Testis (tissue), 2 donors: ENCODE data around the gene SLC41A1.

Experiments
- CTCF ChIP-seq, 3 experiments: fragments of 450-650 bp in 2 of 3; fragments of 200-600 bp in 1 of 3; sonication (generic) in 1 of 3; IDR thresholded peaks; one replicate each; pipeline ENCODE4 v1.5.1; 2016 to 2019; ENCODE audit warnings: antibody characterized with exemption in 3 of 3, mild to moderate bottlenecking in 2 of 3, moderate library complexity in 1 of 3
- POLR2A ChIP-seq: fragments of 450-650 bp; IDR thresholded peaks from one replicate; pipeline ENCODE4 v1.6.1; 2017; ENCODE audit warnings: antibody characterized with exemption, mild to moderate bottlenecking, moderate library complexity

DNA sequence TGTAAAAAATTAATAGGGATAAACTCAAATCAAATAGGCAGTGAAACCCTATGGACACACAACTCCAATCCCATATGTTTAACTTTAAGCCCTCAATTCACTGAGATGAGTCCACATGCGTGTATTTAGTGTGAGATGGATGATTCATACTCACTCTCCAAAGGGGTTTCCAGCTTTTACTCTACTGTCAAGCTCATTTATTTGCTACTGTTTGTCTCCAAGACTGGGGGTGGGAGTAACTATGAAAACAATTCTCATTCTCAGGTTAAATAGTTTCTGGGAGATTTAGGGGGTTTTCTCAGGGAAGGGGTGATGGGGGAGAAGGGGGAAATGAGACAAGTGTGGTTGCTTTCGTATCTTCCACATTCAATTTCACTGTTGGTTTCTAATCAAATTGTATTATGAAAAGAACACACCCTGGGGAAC is 40.4 kb downstream of the SLC41A1 start:
- no peak for TF ChIP-seq CTCF (IDR thresholded peaks at IDR 0.05)
- no peak for TF ChIP-seq POLR2A
